Activated naive CD8-positive, alpha-beta T cell treated with anti-CD3 and anti-CD28 coated beads, Interleukin-2, amount 10 ng/mL, durations not matched to agents 7 days and 5 days (primary cell): Measurements from ENCODE around the gene NFKBIZ. TPM values are rescaled to one million over a fixed set of nuclear protein-coding genes. Genes with fewer than 3 reads are reported as not detected.
"Not testable (repeated sequence)": the region's sequence is repeated elsewhere in the genome, so short reads cannot be mapped to it uniquely, and the experiment has no call there.

ENCODE experiments used
- ATAC-seq: fragments of 150-1000 bp; cut with Tn5 transposase; one replicate; pipeline ENCODE4 v1.10.0; 2021; ENCODE audit warnings: low read depth, moderate library complexity
- POLR2A ChIA-PET: fragments of 350-600 bp; sonication (Branson Sonifier 250); formaldehyde crosslinking; loops from one replicate; lab custom pipeline; 2021; ENCODE audit warnings: antibody characterized with exemption; lab: Charles Lee
- DNase-seq: peaks from one replicate; pipeline ENCODE4 v3.0.0; 2021
- H3K27ac Mint-ChIP-seq: one replicate; pipeline ENCODE4 v1.8.0; 2022; ENCODE audit warnings: mild to moderate bottlenecking, mixed read lengths
- H3K27me3 Mint-ChIP-seq: one replicate; pipeline ENCODE4 v1.8.0; 2022; ENCODE audit warnings: mild to moderate bottlenecking, moderate library complexity, mixed read lengths
- H3K36me3 Mint-ChIP-seq: one replicate; pipeline ENCODE4 v1.8.0; 2021; ENCODE audit warnings: mild to moderate bottlenecking, mixed read lengths
- H3K4me1 Mint-ChIP-seq: one replicate; pipeline ENCODE4 v1.8.0; 2021; ENCODE audit warnings: mixed read lengths
- H3K4me3 Mint-ChIP-seq: one replicate; pipeline ENCODE4 v1.8.0; 2022; ENCODE audit warnings: mild to moderate bottlenecking, moderate library complexity, mixed read lengths
- H3K9me3 Mint-ChIP-seq: one replicate; pipeline ENCODE4 v1.8.0; 2021; ENCODE audit warnings: mixed read lengths
- total RNA-seq, 2 experiments: library from RNA; stranded (reverse); gene quantifications; one replicate each; pipeline ENCODE4 v1.2.3, GENCODE V29; 2021

Gene NFKBIZ
- total RNA-seq, 2 experiments from 2014 or later, result 72.5 to 76.3 TPM

DNA sequence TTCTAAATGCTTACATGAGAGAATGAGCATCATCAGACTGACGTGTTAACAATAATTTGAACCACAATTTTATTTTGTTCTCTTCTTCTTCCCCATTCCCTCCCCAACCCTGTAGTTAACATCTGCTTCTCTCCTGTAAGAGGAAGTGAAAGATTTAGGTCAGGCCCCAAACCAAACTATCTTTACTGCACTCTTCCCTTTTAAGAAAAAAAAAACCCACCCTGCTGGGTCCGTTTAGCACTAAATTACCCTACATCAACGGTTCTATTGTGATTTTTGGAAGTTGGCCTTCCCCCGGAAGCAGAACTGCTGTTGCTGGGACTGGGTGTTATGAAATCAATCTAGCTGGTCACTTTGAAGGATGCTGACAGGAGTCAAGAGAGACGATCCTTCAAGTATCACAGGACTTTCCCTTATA lies 49.4 kb downstream of the NFKBIZ start:
- Mint-ChIP-seq H3K27ac (no peak overlapping the region), H3K27me3 (no peaks in the 10 kb centered on the region), H3K9me3 (no peaks in the 10 kb centered on the region), H3K36me3 (peaks cover 2% of the 10 kb centered on the region), H3K4me3 (no peak overlapping the region), H3K4me1 (peaks cover 8% of the 10 kb centered on the region)
- no peak for ATAC-seq
- DNase-seq, result no peak
- POLR2A ChIA-PET, result no interaction called here

DNA sequence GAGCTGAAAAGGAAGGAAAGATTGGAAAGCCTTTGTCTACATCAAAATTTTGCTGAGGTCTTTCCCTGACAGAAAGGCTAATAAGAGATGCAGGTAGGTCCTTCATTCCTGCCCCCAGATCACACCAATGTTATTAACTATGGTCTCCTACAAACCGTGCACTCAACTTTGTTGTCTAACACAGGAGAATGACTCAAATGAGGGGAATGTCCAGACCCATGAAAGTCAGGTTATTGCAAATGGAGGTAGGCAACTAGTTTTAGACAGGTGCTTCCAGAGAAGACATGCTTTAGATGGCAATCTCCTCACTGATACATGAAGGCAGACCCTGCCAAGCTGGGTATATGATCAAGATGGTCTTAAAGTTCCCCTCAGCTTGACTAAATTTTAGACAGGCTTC lies 51.0 kb downstream of the NFKBIZ start:
- Mint-ChIP-seq H3K27ac (no peak overlapping the region), H3K36me3 (peaks cover 2% of the 10 kb centered on the region), H3K27me3 (no peaks in the 10 kb centered on the region), H3K4me1 (peaks cover 8% of the 10 kb centered on the region), H3K4me3 (no peak overlapping the region), H3K9me3 (no peaks in the 10 kb centered on the region)
- no peak for ATAC-seq
- POLR2A ChIA-PET, result no interaction called here
- no peak for DNase-seq

DNA sequence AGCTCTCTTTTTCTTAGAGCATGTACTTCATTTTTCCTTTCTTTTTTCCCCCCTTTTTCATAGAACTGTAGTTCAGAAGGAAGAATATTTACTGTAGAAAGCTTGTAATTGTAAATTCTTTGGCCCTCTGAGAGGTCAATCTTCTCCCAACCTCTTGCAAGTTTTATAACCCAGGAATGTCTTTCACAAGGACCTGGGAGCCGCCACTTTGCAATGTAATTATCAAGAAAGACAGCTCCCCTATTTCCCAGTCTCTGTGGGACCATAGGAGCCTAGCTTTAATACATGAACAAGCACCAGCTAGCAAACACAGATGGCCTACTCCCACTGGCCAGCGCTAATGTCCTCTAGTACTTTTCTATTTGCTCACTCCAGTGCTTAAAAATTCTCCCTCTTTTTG lies 51.4 kb downstream of the NFKBIZ start:
- Mint-ChIP-seq H3K27ac (no peak overlapping the region), H3K36me3 (peaks cover 4% of the 10 kb centered on the region), H3K4me1 (peaks cover 8% of the 10 kb centered on the region), H3K4me3 (no peak overlapping the region), H3K9me3 (peaks cover 1% of the 10 kb centered on the region), H3K27me3 (no peaks in the 10 kb centered on the region)
- ATAC-seq (no peak), DNase-seq (no peak)
- POLR2A ChIA-PET, result no interaction called here

DNA sequence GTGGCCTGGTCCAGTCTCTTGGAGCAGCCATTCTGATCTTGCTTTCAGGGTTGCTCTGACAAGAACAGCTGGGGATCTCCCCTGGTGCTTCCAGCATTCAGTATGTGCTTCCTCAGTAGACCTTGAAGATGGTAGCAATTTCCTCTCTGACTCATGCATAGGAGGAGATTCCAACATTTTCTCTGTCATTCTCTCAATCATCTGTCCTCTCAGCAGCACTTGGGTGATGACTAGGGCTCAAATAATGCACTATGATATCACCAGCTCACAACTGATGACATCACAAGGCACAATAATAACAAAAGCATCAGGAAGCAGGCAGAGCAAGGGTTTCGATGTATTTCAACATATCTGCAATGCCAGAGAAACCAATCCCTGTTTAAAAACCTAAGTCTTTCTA lies 52.7 kb downstream of the NFKBIZ start:
- DNase-seq (no peak), ATAC-seq (no peak)
- Mint-ChIP-seq H3K27ac (no peak overlapping the region), H3K4me3 (no peak overlapping the region), H3K4me1 (peaks cover 8% of the 10 kb centered on the region), H3K36me3 (peaks cover 5% of the 10 kb centered on the region), H3K27me3 (no peaks in the 10 kb centered on the region), H3K9me3 (peaks cover 3% of the 10 kb centered on the region)
- POLR2A ChIA-PET, result no interaction called here

DNA sequence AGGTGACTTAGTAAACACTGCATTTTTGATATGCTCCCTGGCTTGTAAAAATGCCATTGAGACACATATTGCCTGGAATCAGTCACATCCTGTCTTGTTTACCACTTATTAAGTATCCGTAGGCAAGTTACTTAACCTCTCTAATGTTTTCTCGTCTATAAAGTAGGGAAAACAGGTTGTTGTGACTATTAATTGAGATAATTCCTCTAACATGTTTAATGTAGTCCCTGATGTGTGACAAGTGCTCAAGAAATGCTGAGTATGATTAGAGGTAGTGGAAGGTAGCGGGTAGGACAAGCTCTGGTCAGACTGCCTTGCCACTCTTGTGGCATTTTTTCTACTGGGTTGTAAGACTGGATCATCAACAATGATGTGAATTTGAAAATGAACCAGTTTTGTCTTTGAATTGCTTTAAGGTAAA lies 54.1 kb downstream of the NFKBIZ start:
- Mint-ChIP-seq H3K27ac (no peak overlapping the region), H3K9me3 (peaks cover 3% of the 10 kb centered on the region), H3K4me1 (peaks cover 8% of the 10 kb centered on the region), H3K27me3 (no peaks in the 10 kb centered on the region), H3K4me3 (no peak overlapping the region), H3K36me3 (peaks cover 5% of the 10 kb centered on the region)
- no peak for DNase-seq
- ATAC-seq, result no peak
- POLR2A ChIA-PET, result no interaction called here

DNA sequence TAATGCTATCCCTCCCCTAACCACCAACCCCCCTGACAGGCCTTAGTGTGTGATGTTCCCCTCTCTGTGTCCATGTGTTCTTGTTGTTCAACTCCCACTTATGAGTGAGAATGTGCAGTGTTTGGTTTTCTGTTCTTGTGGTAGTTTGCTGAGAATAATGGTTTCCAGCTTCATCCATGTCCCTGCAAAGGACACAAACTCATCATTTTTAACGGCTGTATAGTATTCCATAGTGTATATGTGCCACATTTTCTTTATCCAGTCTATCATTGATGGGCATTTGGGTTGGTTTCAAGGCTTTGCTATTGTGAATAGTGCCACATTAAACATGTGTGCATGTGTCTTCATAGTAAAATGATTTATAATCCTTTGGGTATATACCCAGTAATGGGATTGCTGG lies 56.3 kb downstream of the NFKBIZ start:
- POLR2A ChIA-PET, H3K4me3 Mint-ChIP-seq, DNase-seq, H3K36me3 Mint-ChIP-seq, H3K9me3 Mint-ChIP-seq, H3K4me1 Mint-ChIP-seq, H3K27me3 Mint-ChIP-seq, H3K27ac Mint-ChIP-seq, ATAC-seq: not testable (repeated sequence)

Other genes with a start within 250 kb of the NFKBIZ start
- 10 to 100 TPM; 35.0 to 35.3 TPM for gene ZBTB11, start 172.4 kb upstream of the NFKBIZ start, total RNA-seq
- 1,000 to 10,000 TPM; 1,017 to 1,034 TPM for gene RPL24, start 162.8 kb upstream of the NFKBIZ start, total RNA-seq
- gene CEP97, start 124.9 kb upstream of the NFKBIZ start, total RNA-seq, result 10 to 100 TPM; 21.5 TPM
- 10 to 100 TPM; 29.8 to 30.7 TPM for gene NXPE3, start 70.3 kb upstream of the NFKBIZ start, total RNA-seq